SK-N-MC (cell line): Measurements from ENCODE around the gene PGLYRP3.

Source experiments
- EZH2 ChIP-seq: fragments of 200-600 bp; sonication (generic); IDR thresholded peaks from one replicate; pipeline ENCODE4 v1.6.1; 2017; ENCODE audit warnings: antibody characterized with exemption
- FOXP2 ChIP-seq: optimal IDR thresholded peaks from 2 replicates; pipeline ENCODE3; 2011; ENCODE audit warnings: mild to moderate bottlenecking, moderate library complexity; ENCODE audit not compliant: insufficient read depth; ENCODE audit errors: extremely low read length, control extremely low read depth
- POLR2AphosphoS5 ChIP-seq: IDR thresholded peaks from 2 replicates; pipeline ENCODE4 v1.6.1; 2012; ENCODE audit warnings: mild to moderate bottlenecking, low read depth, low read length, borderline replicate concordance

DNA sequence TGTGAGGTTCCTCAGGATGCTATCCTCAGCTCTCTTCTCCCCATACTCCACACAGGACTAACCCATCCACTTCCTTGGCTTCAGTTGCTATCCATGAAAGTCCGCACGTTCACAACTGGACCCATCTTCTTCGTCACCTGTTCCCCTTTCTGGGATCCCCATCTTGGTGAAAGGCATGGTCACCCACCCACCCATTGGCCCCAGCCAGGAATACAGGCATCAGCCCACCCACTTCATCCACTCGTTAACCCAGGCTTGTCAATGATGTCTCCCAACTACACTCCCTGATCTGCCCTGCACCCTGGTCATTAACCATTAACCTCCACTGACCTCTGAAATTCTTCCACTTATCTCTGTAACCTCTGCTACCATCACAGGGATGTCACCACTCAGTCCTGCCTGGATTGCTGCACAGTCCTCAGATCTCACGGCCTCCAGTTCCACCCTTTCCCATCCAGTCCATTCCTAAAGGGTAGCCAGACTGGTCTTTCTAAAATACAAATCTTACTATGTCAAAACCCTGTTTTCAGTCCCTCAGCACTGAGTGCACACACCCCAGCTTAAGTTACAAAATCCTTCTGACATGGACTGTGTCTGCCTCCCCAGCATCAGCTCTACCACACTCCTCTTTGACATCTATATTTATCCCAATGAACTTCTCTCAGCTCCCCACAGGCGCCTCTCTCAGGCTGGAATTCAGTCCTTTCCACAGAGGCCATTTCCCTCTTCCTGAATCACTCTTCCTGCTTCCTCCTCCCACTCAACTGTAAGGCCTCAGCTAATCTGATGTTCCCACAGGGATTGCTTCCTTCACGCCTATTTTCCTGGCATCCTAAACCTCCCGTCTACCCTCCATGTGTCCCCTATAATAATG, 25.5 kb upstream of the PGLYRP3 start:
- no peak for TF ChIP-seq EZH2
- no peak for TF ChIP-seq POLR2AphosphoS5
- no peak for TF ChIP-seq FOXP2
